HS-5 (cell line): ENCODE results near the gene SPECC1L.
A peak's percentile ranks its signal among the peaks of the same experiment; 100 is the strongest.

Experiments
- DNase-seq: peaks from one replicate; pipeline ENCODE4 v3.0.0-alpha.2; 2012; ENCODE audit warnings: low read depth

SPECC1L gene

GRCh38 chr22:24445481-24446259 is 175.0 kb downstream of the SPECC1L start:
- no peak for DNase-seq

GRCh38 chr22:24446260-24446611 is 175.6 kb downstream of the SPECC1L start:
- DNase-seq, result no peak

- DNase-seq, result no peak
These were observed 180.0 kb downstream of the SPECC1L start for GRCh38 chr22:24450610-24451009.

- no peak for DNase-seq
These were observed 180.5 kb downstream of the SPECC1L start for GRCh38 chr22:24451162-24451561.

GRCh38 chr22:24453853-24454252 is 183.2 kb downstream of the SPECC1L start:
- DNase-seq, result no peak

GRCh38 chr22:24455039-24455438 is 184.4 kb downstream of the SPECC1L start:
- DNase-seq, result no peak

GRCh38 chr22:24455751-24456426 is 185.3 kb downstream of the SPECC1L start:
- no peak for DNase-seq

- no peak for DNase-seq
These were observed 187.3 kb downstream of the SPECC1L start for GRCh38 chr22:24457894-24458420.

- no peak for DNase-seq
These were observed 189.3 kb downstream of the SPECC1L start for GRCh38 chr22:24459911-24460310.

- no peak for DNase-seq
These were observed 189.9 kb downstream of the SPECC1L start for GRCh38 chr22:24460418-24461089.

GRCh38 chr22:24463071-24463760 is 192.6 kb downstream of the SPECC1L start:
- DNase-seq, result no peak

- peak; percentile 60 for DNase-seq
These were observed 194.9 kb downstream of the SPECC1L start for GRCh38 chr22:24465566-24465965.

GRCh38 chr22:24465975-24466374 is 195.3 kb downstream of the SPECC1L start:
- DNase-seq, result no peak

GRCh38 chr22:24466716-24467328 is 196.2 kb downstream of the SPECC1L start:
- DNase-seq, result no peak

- no peak for DNase-seq
These were observed 196.7 kb downstream of the SPECC1L start for GRCh38 chr22:24467340-24467739.
